HPDE6-E6E7 (cell line): ENCODE data around the gene SPRED2.

ENCODE experiments used
- DNase-seq: peaks from one replicate; pipeline ENCODE4 v3.0.0; 2011; ENCODE audit warnings: missing footprints; ENCODE audit errors: extremely low spot score

Gene SPRED2

GRCh38 chr2:65386989-65387388 is 45.4 kb downstream of the SPRED2 start:
- DNase-seq, result no peak

GRCh38 chr2:65386344-65386743 is 46.1 kb downstream of the SPRED2 start:
- no peak for DNase-seq

DNA sequence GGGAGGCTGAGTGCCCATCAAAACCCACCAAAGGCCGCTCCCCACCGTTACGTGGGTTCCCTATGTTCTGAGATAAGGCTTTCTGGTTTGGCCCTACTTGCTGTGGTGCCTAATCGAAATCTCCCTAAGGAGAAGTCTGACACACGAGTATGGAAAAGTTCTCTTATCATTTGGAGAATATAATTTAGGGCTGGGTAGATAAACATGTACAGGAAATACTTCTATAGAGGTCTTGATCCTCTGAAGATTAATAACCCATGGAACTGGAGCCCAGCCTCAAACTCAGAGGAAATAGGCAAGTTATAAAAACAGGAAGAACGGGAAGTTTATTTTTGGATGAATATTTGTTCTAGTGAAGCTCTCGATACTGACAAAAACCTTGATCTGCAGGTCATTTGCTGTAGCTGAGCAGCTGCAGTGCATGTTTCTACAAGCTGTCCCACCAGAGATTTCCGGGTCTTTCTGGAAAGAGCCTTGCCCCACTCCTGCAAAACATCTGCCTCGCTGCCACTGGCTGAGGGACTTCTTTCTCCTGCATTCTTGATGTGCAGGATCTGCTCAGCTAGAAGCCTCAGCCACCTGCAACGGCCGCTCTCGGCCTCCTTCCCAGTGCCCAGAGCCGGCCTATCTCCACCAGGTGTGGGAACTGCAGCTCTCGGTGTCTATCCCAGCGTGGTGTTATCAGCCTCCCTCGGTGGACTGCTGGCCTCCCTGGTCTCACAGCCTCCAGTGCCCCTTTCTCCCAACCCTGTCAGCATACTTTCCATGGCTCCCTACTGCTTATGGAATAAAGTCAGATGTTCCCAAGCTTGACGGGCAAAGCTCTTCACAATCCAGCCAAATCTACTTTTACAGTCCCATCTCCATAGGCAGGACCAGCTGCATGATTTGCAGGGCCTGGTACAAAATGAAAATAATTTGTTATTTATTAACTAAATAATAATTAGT is 48.6 kb downstream of the SPRED2 start:
- no peak for DNase-seq

- DNase-seq, result peak; percentile 79
Measured at GRCh38 chr2:65382776-65383357, 49.5 kb downstream of the SPRED2 start.

DNA sequence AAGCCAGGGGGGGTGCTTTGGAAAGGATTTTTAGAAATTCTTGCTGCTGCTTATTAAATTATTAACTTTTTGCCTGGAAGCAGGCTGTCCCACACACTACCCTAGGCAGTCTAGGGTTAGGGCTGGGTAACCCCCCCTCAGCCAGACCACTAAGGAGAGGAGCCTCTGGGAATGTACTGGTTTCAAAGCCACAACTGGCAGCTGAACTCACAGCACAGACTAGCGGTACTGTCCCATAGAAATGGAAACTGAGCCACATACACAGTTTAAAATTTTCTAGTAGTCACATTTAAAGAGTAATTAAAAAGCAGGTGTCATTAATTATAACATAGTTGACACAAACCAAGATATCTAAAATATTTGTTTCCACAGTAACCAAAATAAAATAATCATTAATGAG is 50.1 kb downstream of the SPRED2 start:
- no peak for DNase-seq

DNA sequence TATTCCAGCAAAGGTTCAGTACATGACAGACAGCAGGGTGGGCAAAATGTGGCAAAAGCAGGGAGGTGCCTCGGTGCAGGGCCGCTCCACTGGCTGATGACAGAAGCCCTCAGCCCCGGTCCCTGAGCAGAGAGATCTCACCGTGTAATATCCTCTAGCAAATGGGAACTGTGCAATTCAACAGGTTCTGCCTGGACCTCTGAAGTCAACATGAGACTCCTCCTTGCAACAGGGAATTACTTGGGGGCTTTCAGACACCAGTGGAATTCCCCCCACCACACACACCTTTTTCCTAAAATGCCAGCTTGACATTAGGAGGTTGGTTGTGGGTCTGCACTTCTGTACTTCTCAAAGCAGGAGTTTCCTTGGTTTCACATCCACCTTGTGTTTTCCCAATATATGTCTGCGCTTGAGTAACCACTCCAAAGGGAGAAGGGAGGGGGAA is 50.8 kb downstream of the SPRED2 start:
- no peak for DNase-seq

DNA sequence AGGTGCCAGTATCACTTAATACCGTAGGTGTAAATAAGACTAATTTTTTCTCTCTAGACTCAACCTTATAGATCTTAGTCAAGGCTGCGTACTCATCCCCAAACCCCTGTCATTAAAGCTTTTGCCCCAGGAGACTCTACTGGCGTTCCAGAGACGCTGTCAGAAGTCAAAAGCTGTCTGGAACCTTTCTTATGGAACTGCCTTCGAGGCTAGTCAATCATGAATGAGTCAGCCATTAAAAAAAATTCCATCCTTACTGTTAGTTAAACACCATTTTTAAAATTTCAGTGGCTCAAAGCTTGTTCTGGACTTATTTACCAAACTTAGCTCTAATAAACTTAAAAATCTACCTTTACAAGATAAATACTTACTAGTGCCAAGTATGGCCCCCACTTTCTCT is 52.1 kb downstream of the SPRED2 start:
- no peak for DNase-seq

DNA sequence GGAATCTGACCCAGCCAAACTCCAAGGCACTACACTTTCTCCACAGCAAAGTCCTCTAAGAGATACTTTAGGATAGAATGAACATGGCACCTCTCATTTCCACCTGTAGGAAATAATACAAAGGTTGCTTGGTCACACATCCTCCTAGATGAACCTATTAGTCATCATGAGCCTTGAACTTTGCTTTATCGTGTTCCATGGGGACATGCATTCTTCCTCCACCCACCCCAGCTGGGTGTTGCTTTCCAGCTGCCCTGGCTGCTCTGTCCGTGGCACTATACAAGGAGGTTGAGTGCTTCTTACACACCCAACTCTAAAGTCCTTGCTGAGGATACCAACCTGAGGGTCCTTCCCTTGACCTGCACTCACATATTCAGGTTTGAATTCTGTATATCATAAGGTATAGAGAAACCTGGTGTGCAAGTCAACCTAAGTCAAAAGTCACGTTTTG is 52.7 kb downstream of the SPRED2 start:
- no peak for DNase-seq

- DNase-seq, result no peak
Measured at GRCh38 chr2:65379223-65379622, 53.2 kb downstream of the SPRED2 start.

- no peak for DNase-seq
Measured at GRCh38 chr2:65378290-65378689, 54.1 kb downstream of the SPRED2 start.

GRCh38 chr2:65377556-65378192 is 54.7 kb downstream of the SPRED2 start:
- DNase-seq, result peak; percentile 52

GRCh38 chr2:65375723-65376122 is 56.7 kb downstream of the SPRED2 start:
- DNase-seq, result no peak

DNA sequence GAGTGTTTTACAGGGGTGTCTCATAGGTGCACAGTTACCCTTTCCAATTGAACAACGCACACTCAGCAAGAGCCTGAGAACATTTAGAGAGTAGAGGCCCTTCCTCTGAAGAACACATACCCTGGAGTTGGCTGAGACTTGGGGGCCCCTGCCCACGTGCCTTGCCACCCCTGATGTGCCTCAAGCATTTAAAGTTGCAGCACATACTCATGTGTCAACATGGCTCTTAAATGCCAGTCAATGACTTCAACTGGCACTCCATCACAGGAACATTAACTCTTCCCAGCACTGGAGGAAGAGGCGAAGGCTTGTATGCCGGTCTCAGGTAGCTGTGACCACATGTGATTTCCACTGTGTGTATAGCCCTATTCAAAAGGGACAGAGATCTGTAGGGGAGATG is 57.4 kb downstream of the SPRED2 start:
- no peak for DNase-seq

- DNase-seq, result no peak
Measured at GRCh38 chr2:65374575-65374974, 57.8 kb downstream of the SPRED2 start.

GRCh38 chr2:65373365-65373918 is 59.0 kb downstream of the SPRED2 start:
- no peak for DNase-seq

DNA sequence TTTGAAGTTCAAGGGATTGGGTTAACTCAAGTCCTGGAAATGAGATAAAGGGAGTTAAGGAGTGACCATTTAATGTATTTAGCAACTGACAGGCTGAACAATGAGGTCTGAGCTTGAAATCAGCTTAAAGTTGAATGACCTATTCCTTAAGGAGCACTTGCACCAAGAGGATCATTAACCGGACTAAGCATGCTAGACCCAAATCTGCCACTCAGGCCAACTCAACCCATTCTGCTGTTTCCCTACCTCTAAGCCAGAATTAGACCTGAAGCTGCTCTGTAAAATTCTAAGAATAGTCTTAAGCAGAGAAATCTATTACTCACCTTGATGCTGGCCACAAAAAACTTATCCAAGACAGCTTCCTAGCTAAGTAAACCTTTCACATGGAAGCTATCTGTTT is 59.8 kb downstream of the SPRED2 start:
- DNase-seq, result no peak

GRCh38 chr2:65371074-65371434 is 61.3 kb downstream of the SPRED2 start:
- DNase-seq, result no peak

GRCh38 chr2:65370387-65371073 is 61.9 kb downstream of the SPRED2 start:
- no peak for DNase-seq

DNA sequence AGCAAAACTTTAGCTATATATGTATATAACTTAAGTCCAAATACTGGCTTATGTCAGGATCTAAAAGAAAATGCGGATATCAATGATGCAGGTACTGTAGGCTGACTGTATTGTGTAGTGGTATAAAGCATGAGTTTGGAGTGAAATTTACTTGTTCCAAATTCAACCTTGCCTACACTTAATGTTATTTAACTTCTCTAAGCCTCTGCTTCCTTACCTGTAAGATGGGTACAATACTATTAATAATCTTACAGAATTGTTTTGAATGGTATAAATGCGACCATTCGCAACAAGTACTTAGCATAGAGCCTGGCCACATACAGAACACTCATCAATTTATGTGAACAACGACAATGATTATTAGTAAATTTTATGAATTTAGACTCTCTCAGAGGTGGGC is 62.4 kb downstream of the SPRED2 start:
- no peak for DNase-seq

DNA sequence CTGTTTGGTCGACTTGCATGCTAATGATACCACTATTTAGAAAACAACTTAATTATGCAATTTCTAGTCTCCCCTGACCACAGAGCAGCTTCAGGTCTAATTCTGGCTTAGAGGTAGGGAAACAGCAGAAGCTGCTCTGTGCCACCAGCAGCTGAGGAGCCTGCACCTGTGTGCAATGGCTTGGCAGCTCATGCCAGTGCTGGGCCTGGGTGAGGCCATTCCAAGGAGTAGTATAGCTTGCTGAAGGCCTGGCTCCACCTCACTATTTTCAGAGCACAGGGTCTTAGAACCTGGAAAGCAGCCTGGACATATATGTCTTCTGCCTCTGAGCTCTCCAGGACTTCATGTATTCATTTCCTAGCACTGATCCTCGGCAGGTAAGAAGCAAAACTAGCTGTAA is 62.8 kb downstream of the SPRED2 start:
- no peak for DNase-seq

- no peak for DNase-seq
Measured at GRCh38 chr2:65368468-65368867, 63.9 kb downstream of the SPRED2 start.

DNA sequence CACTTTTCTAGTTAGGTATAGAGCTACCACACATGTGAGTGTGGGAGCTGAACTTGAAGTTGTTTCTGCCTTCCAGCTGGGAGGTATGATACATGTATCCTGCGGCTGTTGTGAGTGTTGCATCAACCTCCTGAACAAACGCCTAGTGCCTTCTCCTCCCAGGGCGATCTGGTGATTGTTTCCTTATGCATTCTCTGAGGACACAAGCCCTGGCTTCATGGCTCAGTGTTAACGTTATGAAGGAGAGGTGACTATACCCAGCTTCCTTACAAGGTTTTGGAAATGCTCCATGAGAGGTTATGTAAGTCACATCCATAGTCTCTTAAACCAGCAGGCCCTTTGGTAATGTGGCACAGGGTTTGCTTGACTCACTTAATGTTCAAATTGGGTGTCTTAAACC is 64.9 kb downstream of the SPRED2 start:
- DNase-seq, result peak; percentile 84
